Peyer's patch (tissue), 4 donors: Measurements from ENCODE around the gene GOLGA5.

Experiments
- CTCF ChIP-seq, 6 experiments: fragments of 450-650 bp in 4 of 6; fragments of 200-600 bp in 2 of 6; sonication (generic) in 1 of 6; IDR thresholded peaks; one replicate each; pipeline ENCODE4 v1.5.1; 2017 to 2019; ENCODE audit warnings: antibody characterized with exemption in 6 of 6, mild to moderate bottlenecking in 3 of 6, moderate library complexity in 1 of 6
- POLR2A ChIP-seq, 2 donors: fragments of 450-650 bp; IDR thresholded peaks; one replicate each; pipeline ENCODE4 v1.5.1; 2017; ENCODE audit warnings: antibody characterized with exemption in 2 of 2, mild to moderate bottlenecking in 2 of 2, moderate library complexity in 2 of 2

GRCh38 chr14:92786427-92786756 is 7.7 kb upstream of the GOLGA5 start:
- TF ChIP-seq CTCF (IDR thresholded peaks at IDR 0.05) = no peak
- TF ChIP-seq POLR2A (IDR thresholded peaks at IDR 0.05) = no peak
